Stimulated activated CD4-positive, alpha-beta T cell treated with anti-CD3 and anti-CD28 coated beads, Interleukin-1b, Interleukin-23, amount 100 ng/mL, for 48 hours (primary cell): Measurements from ENCODE around the gene GAS6.

Experiments
- DNase-seq: peaks from one replicate; pipeline ENCODE4 v3.0.0-alpha.2; 2020

Gene GAS6

GRCh38 chr13:113850722-113851479, 13.0 kb downstream of the GAS6 start:
- DNase-seq: no peak

DNA sequence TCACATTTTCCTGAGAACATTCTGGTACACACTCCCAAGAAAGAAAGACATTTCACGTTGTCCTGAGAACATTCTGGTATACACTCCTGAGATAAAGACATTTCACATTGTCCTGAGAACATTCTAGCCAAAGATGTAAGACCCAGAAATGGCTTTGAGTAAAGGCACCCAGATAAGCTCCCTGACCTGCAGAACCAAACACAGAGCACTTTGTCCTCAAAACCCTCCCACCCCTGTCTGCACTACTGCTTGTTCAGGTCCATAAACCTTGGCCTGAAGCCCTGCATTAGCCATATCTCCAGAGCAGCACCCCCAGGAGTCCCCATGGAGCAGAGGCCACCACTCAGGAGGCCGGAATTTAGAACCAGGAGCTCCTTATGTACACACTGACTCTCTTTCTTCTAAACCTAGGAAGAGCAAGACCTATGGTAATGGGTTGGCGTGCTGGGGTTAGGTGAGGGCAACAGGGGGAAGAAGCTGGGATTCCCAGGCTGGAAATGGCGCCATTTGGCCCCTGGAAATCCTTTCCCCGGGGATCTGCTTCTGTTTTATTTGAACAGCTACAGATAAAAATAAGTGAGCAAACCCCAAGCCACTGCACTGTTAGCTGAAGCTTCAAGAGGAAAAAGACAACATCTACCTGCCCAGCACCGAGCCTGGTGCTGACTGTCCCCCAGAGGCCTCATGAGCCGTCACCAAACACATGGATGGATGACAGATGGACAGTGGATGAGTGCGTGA, 13.7 kb downstream of the GAS6 start:
- no peak for DNase-seq

- no peak for DNase-seq
Measured at GRCh38 chr13:113849546-113849945, 14.3 kb downstream of the GAS6 start.

DNA sequence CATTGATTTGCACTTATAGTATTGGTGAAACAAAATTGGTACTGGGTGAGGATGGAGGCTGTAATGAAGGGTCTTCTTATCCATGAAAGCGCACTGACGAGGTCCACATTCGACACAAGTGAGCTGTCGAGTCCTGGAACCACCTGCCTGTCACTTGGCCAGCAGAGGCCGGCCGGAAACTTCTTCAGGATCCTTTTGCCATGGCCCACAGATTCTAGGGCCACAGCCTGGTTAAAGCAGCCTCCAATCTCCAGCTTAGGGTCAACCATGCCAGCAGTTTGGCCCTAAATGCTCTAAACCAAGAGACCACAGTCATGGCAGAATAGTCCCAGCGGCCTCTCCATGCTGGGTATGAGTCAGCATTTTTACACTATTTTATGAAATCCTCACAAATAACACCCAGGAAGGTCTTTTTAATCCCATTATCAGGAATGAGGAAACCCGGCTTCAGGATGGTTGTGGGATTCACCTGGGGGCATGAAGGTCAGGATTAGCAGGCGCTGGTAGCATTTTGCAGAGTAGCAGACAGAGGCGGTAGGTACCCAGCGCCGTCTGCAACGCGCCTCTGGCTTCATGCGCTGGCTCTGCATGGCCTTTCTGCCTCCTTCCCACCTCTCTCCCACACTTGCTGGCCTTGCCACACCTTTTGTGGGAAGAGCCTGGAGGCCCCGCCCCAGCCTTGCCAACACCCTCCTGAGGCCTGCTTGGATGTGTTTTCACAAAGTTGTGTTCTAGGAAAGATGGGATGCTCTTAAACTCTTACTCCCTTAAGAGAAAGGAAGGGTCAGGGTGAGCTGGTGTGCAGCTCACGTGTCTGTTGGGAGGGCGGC, 15.2 kb downstream of the GAS6 start:
- DNase-seq: no peak

GRCh38 chr13:113848020-113848419, 15.9 kb downstream of the GAS6 start:
- no peak for DNase-seq

DNA sequence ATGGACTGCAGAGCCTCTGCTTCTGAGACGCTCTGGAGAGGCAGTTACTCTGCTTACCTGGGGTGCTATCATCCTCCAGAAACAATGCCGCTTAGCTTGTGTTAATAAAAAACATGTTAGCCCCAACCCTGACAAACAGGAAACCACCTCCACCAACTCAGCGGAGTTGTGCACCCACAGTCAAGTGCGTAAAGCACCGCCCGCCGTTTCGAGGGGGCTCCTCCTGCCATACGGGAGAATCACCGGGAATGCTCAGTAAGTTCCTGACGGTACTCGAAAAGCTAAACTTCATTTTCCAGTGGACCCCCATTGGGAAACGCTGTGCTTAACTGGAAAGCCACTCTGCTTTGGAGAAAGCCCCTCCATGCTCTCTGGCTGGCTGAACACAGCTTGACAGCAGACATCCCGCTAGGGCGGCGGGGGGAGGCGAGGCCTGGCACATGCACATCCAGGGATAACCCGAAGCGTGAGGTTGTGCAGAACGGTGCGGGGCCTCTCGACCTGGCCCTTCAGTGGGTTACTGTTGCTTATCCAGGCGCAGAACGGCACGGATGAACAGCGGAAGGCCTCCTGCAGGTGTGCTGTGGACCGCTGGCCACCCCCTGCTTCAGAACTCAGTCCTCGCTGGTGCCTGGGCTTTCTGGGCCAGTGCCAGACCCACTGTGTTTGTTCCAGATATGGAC, 17.1 kb downstream of the GAS6 start:
- DNase-seq: no peak

- DNase-seq: no peak
Measured at GRCh38 chr13:113845723-113846635, 17.9 kb downstream of the GAS6 start.

DNA sequence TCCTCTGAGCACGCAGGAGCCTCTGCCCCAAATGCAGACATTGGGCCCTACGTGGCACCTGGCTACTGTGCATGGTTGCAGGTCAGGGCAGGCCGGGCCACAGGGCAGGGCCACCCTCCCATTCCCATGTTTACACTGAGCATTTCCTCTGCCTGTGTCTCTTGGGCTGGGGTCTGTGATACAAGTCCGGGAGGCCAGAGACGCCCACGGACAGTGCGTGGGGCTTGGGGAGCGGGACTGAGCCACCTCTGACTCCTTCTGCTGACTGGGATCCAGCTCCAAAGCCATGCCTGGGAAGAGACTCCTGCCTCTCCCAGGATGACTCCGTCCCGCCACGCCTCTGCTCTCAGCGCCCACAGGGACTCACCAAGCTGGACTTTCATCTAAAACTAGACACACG, 18.8 kb downstream of the GAS6 start:
- no peak for DNase-seq

DNA sequence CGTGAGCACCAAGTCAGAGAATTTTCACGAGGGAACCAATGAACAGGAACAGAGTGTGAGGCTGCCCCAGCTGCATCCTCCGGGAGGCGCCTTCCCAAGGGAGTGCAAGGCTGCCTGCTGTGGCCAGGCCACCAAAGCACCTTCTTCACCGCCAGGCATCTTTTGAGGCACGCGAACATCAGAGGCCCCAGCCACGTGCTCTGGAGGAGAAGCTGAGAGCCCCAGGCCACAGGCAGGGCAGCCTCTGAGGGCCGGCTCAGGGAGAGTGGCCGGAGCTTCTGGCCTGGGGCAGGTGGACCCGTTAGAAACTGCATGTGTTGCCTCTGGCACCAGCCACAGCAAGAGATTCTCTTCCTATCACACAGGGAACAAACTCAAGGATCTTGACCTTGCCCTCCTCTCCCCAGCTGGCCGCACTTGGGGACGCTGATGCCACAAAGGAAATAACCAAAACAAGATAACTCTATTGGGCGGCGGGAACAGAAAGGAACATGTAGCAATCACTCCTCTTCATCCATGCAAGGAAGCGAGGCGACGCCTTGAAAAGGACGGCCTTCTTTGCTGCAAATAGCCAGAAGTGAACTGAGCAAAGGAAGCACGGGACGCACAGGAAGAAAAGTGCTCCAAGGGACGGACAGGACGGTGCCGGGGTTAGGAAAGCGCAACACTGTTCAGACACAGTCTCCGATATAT, 19.9 kb downstream of the GAS6 start:
- no peak for DNase-seq

GRCh38 chr13:113843063-113843654, 20.7 kb downstream of the GAS6 start:
- DNase-seq: no peak

GRCh38 chr13:113842336-113843062, 21.4 kb downstream of the GAS6 start:
- DNase-seq: no peak

DNA sequence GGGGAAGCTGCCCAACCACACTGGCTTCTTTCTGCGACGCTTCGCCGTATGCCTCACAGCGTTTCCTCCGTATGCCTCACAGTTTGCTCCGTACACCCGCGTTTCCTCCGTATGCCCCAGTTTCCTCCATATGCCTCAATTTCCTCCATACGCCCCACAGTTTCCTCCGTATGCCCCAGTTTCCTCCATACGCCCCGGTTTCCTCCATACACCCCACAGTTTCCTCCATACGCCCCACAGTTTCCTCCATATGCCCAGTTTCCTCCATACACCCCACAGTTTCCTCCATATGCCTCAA, 22.6 kb downstream of the GAS6 start:
- no peak for DNase-seq

GRCh38 chr13:113840541-113841352, 23.1 kb downstream of the GAS6 start:
- DNase-seq: no peak

GRCh38 chr13:113839536-113840204, 24.2 kb downstream of the GAS6 start:
- DNase-seq: no peak

GRCh38 chr13:113838711-113839201, 25.1 kb downstream of the GAS6 start:
- no peak for DNase-seq

GRCh38 chr13:113837560-113838355, 26.1 kb downstream of the GAS6 start:
- no peak for DNase-seq

DNA sequence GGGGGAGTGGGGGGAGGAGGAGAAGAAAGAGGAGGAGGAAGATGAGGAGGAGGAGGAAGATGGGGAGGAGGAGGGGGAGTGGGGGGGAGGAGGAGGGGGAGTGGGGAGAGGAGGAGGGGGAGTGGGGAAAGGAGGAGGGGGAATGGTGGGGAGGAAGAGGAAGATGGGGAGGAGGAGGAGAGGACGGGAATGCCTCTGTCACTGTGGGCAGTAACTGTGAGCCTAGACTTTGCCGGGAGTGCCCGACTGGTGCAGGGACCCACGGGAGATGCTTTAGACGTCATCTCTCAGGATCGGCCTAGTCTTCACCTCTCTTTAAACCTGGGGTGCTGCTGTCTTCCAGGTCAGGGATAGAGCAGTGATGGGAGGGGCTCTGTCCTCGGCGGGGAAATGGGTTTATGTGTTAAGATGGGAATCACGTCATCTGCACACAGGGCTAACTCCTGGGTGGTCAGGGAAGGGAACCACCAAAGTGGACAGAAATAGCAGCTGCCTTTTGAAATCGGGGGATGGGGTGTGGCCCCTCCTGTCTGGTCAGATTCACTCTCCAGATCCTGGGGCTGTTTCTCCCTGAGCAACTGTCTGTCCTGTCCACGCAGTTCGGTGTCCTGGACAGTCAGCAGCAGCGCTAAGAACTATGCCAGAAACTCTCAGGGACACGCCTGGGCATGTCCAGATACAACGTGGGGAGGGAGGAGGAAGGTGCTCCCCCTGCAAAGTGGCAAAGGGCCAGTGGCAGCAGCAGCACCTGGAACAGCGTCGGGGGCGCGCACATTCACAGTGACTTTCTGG, 26.9 kb downstream of the GAS6 start:
- no peak for DNase-seq
